Activated naive CD4-positive, alpha-beta T cell treated with anti-CD3 and anti-CD28 coated beads for 36 hours (primary cell): ENCODE results near the gene L3MBTL4. TPM values are rescaled to one million over a fixed set of nuclear protein-coding genes. Genes with fewer than 3 reads are reported as not detected.

Experiments
- CTCF ChIA-PET: fragments of 350-600 bp; sonication (Branson Sonifier 250); formaldehyde crosslinking; loops from one replicate; lab custom pipeline; 2021; ENCODE audit warnings: antibody characterized with exemption; lab: Charles Lee
- DNase-seq: peaks from one replicate; pipeline ENCODE4 v3.0.0-alpha.2; 2020
- H3K27ac Mint-ChIP-seq: one replicate; pipeline ENCODE4 v1.8.0; 2021; ENCODE audit warnings: mild to moderate bottlenecking, mixed read lengths
- H3K27me3 Mint-ChIP-seq: one replicate; pipeline ENCODE4 v1.8.0; 2021; ENCODE audit warnings: low read depth, mixed read lengths
- H3K36me3 Mint-ChIP-seq: one replicate; pipeline ENCODE4 v1.8.0; 2021; ENCODE audit warnings: low read depth, mixed read lengths
- H3K4me1 Mint-ChIP-seq: one replicate; pipeline ENCODE4 v1.8.0; 2021; ENCODE audit warnings: low read depth, mixed read lengths
- H3K4me3 Mint-ChIP-seq: one replicate; pipeline ENCODE4 v1.8.0; 2021; ENCODE audit warnings: mild to moderate bottlenecking, moderate library complexity, mixed read lengths
- H3K9me3 Mint-ChIP-seq: one replicate; pipeline ENCODE4 v1.8.0; 2021; ENCODE audit warnings: mixed read lengths
- intact Hi-C: fragments of 100-400 bp; cut with micrococcal nuclease; formaldehyde crosslinking; loops from one replicate; pipeline ENCODE4 v1.15.1; 2023
- total RNA-seq, 2 experiments: library from RNA; stranded (reverse); gene quantifications; one replicate each; pipeline ENCODE4 v1.2.3, GENCODE V29; 2021

Gene L3MBTL4
- total RNA-seq, 2 experiments from 2014 or later: 0.05 to 0.10 TPM

GRCh38 chr18:6315517-6316331, 99.0 kb downstream of the L3MBTL4 start:
- H3K36me3 Mint-ChIP-seq: no peaks in the 10 kb centered on the region
- CTCF ChIA-PET: no interaction called here
- DNase-seq: no peak
- no peak overlapping the region for H3K4me3 Mint-ChIP-seq
- no peaks in the 10 kb centered on the region for H3K27me3 Mint-ChIP-seq
- H3K9me3 Mint-ChIP-seq: peaks cover 15% of the 10 kb centered on the region
- intact Hi-C loops: no loop called here
- H3K27ac Mint-ChIP-seq: no peak overlapping the region
- no peaks in the 10 kb centered on the region for H3K4me1 Mint-ChIP-seq

DNA sequence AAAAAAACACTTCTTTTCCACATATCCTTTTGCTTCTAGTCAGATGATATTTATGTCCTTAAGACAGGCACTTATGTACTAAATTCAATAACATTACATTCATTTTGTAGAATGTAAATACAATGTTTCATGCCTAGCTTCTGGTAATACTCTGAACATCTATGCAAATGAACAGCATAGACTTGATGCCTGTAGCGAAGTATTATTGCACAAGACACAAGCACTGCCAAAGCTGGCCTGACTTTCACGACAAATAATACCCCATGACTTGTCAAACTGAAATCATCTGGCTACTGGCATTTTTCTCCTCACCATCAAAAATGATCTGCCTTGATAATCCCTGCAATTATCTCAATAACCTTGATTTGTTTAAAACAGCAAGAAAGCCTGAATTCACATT, 101.3 kb downstream of the L3MBTL4 start:
- Mint-ChIP-seq H3K27ac (no peak overlapping the region), H3K4me1 (no peaks in the 10 kb centered on the region), H3K4me3 (no peak overlapping the region), H3K9me3 (peaks cover 9% of the 10 kb centered on the region), H3K27me3 (no peaks in the 10 kb centered on the region), H3K36me3 (no peaks in the 10 kb centered on the region)
- CTCF ChIA-PET: interaction anchor here (0.6 kb wide), 1 partner anchor 404 kb away, joined by 3 read pairs; no protein-coding TSS in a partner anchor
- DNase-seq: no peak
- intact Hi-C loops: no loop called here

- H3K27me3 Mint-ChIP-seq: no peaks in the 10 kb centered on the region
- no peak overlapping the region for H3K4me3 Mint-ChIP-seq
- CTCF ChIA-PET: interaction anchor here (0.6 kb wide), 1 partner anchor 235 kb away, joined by 3 read pairs; no protein-coding TSS in a partner anchor
- H3K27ac Mint-ChIP-seq: no peak overlapping the region
- peaks cover 9% of the 10 kb centered on the region for H3K9me3 Mint-ChIP-seq
- H3K36me3 Mint-ChIP-seq: no peaks in the 10 kb centered on the region
- H3K4me1 Mint-ChIP-seq: no peaks in the 10 kb centered on the region
- DNase-seq: no peak
- intact Hi-C loops: no loop called here
Measured at GRCh38 chr18:6311456-6312215, 103.1 kb downstream of the L3MBTL4 start.

DNA sequence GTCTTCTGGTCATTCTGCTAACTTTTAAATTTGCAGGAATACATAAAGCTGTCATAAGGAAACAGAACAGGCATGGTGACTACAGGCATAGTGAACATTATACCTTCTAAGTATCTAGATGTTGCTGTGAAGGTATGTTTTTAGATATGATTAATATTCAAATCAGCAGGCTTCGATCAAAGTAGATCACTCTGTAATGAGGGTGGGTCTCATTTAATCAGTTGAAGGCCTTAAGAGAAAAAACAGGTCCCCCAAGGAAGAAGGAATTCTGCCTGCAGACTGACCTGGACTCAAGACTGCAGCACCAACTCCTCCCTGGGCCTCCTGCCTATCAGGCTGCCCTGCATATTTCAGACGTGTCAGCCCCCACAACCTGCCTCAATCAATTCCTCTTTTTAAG, 104.0 kb downstream of the L3MBTL4 start:
- intact Hi-C loops: no loop called here
- H3K27ac Mint-ChIP-seq: no peak overlapping the region
- H3K4me1 Mint-ChIP-seq: no peaks in the 10 kb centered on the region
- CTCF ChIA-PET: no interaction called here
- H3K27me3 Mint-ChIP-seq: no peaks in the 10 kb centered on the region
- no peak for DNase-seq
- H3K36me3 Mint-ChIP-seq: no peaks in the 10 kb centered on the region
- H3K4me3 Mint-ChIP-seq: no peak overlapping the region
- H3K9me3 Mint-ChIP-seq: peaks cover 9% of the 10 kb centered on the region

GRCh38 chr18:6297875-6298274, 116.8 kb downstream of the L3MBTL4 start:
- no peaks in the 10 kb centered on the region for H3K4me1 Mint-ChIP-seq
- DNase-seq: no peak
- H3K36me3 Mint-ChIP-seq: no peaks in the 10 kb centered on the region
- H3K4me3 Mint-ChIP-seq: no peak overlapping the region
- H3K9me3 Mint-ChIP-seq: no peaks in the 10 kb centered on the region
- intact Hi-C loops: no loop called here
- H3K27me3 Mint-ChIP-seq: no peaks in the 10 kb centered on the region
- H3K27ac Mint-ChIP-seq: no peak overlapping the region
- CTCF ChIA-PET: no interaction called here

- Mint-ChIP-seq H3K9me3 (no peaks in the 10 kb centered on the region), H3K4me3 (no peak overlapping the region), H3K4me1 (no peaks in the 10 kb centered on the region), H3K27ac (no peak overlapping the region), H3K27me3 (peaks cover 2% of the 10 kb centered on the region), H3K36me3 (no peaks in the 10 kb centered on the region)
- DNase-seq: no peak
- CTCF ChIA-PET: no interaction called here
- intact Hi-C loops: no loop called here
Measured at GRCh38 chr18:6294148-6294784, 120.4 kb downstream of the L3MBTL4 start.

DNA sequence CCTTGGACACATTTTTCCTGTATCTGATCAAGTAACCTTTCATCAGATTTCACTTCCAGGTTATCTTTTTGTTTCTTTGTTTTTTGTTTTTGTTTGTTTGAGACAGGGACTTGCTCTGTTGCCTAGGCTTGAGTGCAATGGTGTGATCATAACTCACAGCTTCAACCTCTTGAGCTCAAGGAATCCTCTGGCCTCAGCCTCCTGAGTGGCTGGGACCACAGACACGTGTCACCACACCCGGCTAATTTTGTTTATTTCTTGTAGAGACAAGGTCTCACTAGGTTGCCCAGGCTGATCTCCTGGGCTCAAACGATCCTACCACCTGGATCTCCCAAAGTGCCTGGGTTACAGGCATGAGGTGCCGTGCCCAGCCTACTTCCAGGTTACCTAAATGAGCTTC, 124.9 kb downstream of the L3MBTL4 start:
- no peak for DNase-seq
- Mint-ChIP-seq H3K4me3 (no peak overlapping the region), H3K27me3 (peaks cover 2% of the 10 kb centered on the region), H3K9me3 (no peaks in the 10 kb centered on the region), H3K4me1 (no peaks in the 10 kb centered on the region), H3K27ac (no peak overlapping the region), H3K36me3 (no peaks in the 10 kb centered on the region)
- intact Hi-C loops: no loop called here
- CTCF ChIA-PET: no interaction called here

DNA sequence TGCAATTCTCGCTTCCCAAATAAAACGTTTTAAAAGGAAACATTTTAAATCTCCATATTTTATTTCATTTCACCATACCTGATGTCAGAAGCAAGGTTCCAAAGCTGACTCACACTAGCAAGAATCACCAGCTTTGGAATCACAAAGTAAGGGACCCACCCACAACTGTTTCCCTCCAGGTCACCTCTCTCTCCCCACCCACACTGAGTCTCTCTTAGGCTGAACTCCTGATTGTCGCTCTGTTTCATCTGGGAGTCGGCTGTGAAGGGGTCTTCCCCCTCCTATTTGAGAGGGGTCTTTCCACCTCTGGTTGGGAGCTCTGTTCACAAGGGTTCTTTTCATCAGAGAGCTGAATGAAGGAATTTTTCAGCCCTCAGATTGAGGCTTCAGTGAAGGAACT, 128.1 kb downstream of the L3MBTL4 start:
- no peaks in the 10 kb centered on the region for H3K36me3 Mint-ChIP-seq
- DNase-seq: no peak
- H3K27ac Mint-ChIP-seq: no peak overlapping the region
- H3K9me3 Mint-ChIP-seq: peaks cover 2% of the 10 kb centered on the region
- H3K4me1 Mint-ChIP-seq: no peaks in the 10 kb centered on the region
- intact Hi-C loops: no loop called here
- peaks cover 2% of the 10 kb centered on the region for H3K27me3 Mint-ChIP-seq
- CTCF ChIA-PET: interaction anchor here (0.7 kb wide), 1 partner anchor 11 kb away, joined by 3 read pairs; no protein-coding TSS in a partner anchor
- H3K4me3 Mint-ChIP-seq: no peak overlapping the region

GRCh38 chr18:6284761-6285160, 129.9 kb downstream of the L3MBTL4 start:
- Mint-ChIP-seq H3K27me3 (peaks cover under 1% of the 10 kb centered on the region), H3K36me3 (no peaks in the 10 kb centered on the region), H3K9me3 (peaks cover 2% of the 10 kb centered on the region), H3K4me3 (no peak overlapping the region), H3K27ac (no peak overlapping the region), H3K4me1 (no peaks in the 10 kb centered on the region)
- no peak for DNase-seq
- intact Hi-C loops: no loop called here
- CTCF ChIA-PET: no interaction called here

GRCh38 chr18:6284300-6284699, 130.4 kb downstream of the L3MBTL4 start:
- no peak for DNase-seq
- Mint-ChIP-seq H3K27ac (no peak overlapping the region), H3K4me1 (no peaks in the 10 kb centered on the region), H3K27me3 (no peaks in the 10 kb centered on the region), H3K9me3 (peaks cover 2% of the 10 kb centered on the region), H3K4me3 (no peak overlapping the region), H3K36me3 (no peaks in the 10 kb centered on the region)
- intact Hi-C loops: no loop called here
- CTCF ChIA-PET: no interaction called here

DNA sequence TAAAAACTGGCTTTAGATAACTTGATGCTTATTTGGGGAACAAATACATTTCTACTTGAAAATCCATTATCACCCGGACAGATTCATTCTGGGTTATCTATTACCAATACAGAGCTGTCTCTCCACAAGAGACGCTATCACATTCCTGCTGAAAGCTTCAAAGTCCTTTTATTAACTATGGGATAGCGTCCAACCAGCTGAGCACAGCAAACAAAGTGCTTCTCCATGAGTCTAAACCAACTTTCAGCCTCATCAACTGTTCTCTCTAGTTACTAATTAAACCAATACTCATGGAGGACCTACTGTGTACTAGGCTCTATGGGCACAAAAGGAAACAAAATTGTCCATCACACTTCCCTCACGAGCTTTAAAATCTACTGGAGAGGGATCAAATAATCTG, 132.8 kb downstream of the L3MBTL4 start:
- Mint-ChIP-seq H3K27ac (no peak overlapping the region), H3K4me3 (no peak overlapping the region), H3K9me3 (peaks cover 2% of the 10 kb centered on the region), H3K36me3 (no peaks in the 10 kb centered on the region), H3K27me3 (no peaks in the 10 kb centered on the region), H3K4me1 (no peaks in the 10 kb centered on the region)
- CTCF ChIA-PET: interaction anchor here (0.6 kb wide), 1 partner anchor 57 kb away, joined by 3 read pairs; no protein-coding TSS in a partner anchor
- intact Hi-C loops: no loop called here
- DNase-seq: no peak

DNA sequence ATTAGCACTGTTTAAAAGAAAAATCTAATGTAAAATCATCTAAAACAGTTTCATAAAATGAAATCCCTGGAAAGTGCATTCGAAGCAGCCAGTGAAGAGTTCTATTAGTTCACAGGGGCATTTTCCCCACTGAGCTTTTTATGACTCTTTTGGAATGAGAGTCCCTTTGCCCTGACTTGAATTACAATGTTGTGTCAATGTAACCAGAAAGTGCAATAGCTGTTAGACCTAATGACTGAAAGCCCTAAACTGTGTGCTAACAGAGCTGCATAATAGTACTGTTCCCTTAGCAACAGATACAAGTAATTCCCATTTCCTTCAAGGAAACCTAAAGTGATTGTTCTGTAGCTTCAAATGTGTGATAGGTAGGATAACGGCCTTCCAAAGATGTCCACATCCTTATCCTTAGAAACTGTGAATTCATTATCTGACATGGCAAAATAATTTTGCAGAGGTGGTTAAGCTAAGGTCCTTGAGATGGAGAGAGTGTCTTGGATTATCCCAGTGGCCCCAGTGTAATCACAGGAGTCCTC, 134.4 kb downstream of the L3MBTL4 start:
- Mint-ChIP-seq H3K27ac (no peak overlapping the region), H3K36me3 (no peaks in the 10 kb centered on the region), H3K4me3 (no peak overlapping the region), H3K27me3 (peaks cover 4% of the 10 kb centered on the region), H3K9me3 (peaks cover 2% of the 10 kb centered on the region), H3K4me1 (no peaks in the 10 kb centered on the region)
- CTCF ChIA-PET: no interaction called here
- DNase-seq: no peak
- intact Hi-C loops: no loop called here
